ENCODE results near the gene ABHD17A.

ABHD17A gene

DNA sequence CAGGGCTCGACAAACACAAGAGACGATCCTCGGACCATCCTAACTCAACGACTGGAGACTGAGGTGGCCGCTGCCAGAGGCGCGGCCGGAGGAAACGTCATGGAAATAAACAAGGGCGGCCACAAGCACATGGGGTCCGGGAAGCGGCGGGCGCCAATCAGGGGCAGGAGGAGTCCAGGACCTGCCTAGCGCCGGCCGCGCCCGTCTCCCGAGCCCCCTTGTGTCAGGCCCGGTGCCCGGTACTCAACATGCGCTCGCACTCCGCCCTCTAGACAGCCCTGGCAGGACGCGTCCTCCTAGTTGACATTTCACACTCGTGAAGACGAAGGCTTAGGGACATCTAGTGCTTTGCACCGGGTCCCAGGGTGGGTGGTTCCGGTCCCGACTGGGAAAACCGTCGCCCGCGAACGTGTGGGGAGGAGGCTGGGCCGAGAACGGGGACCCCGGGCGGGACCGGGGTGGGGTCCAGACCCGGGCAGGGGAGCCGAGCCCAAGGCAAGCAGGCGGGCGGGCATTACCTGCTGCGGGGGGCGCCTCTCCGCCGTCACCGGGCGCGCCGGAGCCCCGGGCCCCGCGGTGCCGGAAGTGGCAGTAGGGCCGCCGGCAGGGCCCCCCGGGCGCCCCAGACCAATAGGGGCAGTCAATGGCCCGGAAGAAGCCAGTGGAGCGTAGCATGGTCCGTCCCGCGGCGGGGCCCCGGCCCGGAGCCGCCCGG lies 37.5 kb downstream of the ABHD17A start:
- peak overlapping the region; percentile 98 for H3K27ac Mint-ChIP-seq
- peak; percentile 63 for DNase-seq
- no peaks in the 10 kb centered on the region for H3K36me3 Mint-ChIP-seq (ENCODE audit: low read depth)
- TF ChIP-seq, protein P1, sequence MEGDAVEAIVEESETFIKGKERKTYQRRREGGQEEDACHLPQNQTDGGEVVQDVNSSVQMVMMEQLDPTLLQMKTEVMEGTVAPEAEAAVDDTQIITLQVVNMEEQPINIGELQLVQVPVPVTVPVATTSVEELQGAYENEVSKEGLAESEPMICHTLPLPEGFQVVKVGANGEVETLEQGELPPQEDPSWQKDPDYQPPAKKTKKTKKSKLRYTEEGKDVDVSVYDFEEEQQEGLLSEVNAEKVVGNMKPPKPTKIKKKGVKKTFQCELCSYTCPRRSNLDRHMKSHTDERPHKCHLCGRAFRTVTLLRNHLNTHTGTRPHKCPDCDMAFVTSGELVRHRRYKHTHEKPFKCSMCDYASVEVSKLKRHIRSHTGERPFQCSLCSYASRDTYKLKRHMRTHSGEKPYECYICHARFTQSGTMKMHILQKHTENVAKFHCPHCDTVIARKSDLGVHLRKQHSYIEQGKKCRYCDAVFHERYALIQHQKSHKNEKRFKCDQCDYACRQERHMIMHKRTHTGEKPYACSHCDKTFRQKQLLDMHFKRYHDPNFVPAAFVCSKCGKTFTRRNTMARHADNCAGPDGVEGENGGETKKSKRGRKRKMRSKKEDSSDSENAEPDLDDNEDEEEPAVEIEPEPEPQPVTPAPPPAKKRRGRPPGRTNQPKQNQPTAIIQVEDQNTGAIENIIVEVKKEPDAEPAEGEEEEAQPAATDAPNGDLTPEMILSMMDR (IDR thresholded peaks at IDR 0.05), result no peak
- peaks cover 40% of the 10 kb centered on the region for H3K4me1 Mint-ChIP-seq
- H3K27me3 Mint-ChIP-seq (ENCODE audit: low read depth, poor library complexity), result peaks cover 3% of the 10 kb centered on the region
- H3K4me3 Mint-ChIP-seq, result peak overlapping the region; percentile 95
- no peaks in the 10 kb centered on the region for H3K9me3 Mint-ChIP-seq

DNA sequence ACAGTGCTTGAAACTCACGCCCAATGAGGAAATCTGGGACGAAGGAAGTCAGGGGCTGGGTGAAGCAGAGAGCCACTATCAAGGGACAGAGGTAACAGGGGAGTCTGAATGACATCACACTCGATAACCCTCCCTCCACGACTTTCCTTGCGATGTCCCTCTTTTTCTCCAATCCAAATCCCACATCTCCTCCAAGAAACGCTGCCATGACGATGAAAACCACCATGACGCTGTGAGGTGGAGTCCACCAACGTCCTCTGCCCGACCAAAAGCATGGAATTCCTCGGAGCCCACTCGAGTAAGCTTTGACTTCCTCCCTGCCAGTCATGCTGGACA lies 38.0 kb downstream of the ABHD17A start:
- peaks cover 46% of the 10 kb centered on the region for H3K4me1 Mint-ChIP-seq
- H3K9me3 Mint-ChIP-seq, result no peaks in the 10 kb centered on the region
- H3K27ac Mint-ChIP-seq, result peak overlapping the region; percentile 98
- H3K4me3 Mint-ChIP-seq, result peak overlapping the region; percentile 95
- no peaks in the 10 kb centered on the region for H3K36me3 Mint-ChIP-seq (ENCODE audit: low read depth)
- no peak for DNase-seq
- H3K27me3 Mint-ChIP-seq (ENCODE audit: low read depth, poor library complexity), result peaks cover 3% of the 10 kb centered on the region
- TF ChIP-seq, protein P1 (IDR thresholded peaks at IDR 0.05), result no peak

DNA sequence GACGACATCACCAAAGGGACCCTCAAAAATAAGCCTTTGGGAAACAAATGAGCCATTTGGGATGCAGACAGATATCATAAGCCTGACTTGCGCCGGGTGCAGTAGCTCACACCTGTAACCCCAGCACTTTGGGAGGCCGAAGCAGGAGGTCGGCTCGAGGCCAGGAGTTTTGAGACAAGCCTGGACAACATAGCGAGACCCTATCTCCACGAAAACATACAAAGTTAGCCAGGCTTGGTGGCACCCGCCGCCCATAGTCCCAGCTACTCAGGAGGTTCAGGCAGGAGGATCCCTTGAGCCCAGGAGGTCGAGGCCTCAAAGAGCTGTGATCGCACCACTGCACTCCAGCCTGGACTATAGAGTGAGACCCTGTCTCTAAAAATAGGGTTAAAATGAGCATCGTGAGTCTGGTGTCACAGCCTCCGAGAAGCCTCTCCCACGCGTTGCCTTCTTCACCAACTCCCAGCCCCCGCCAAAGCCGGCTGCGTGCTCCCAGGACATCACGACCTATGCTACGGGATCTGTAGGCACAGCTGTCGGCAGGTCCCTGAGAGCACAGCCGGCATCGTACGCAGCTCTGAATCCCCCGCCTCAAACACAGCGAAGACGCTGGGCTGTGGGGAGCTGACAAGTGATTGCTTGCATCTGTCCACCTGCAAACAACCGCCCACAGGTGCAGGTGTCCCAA lies 38.6 kb downstream of the ABHD17A start:
- TF ChIP-seq, protein P1 (IDR thresholded peaks at IDR 0.05), result no peak
- Mint-ChIP-seq H3K36me3 (ENCODE audit: low read depth) (no peaks in the 10 kb centered on the region), H3K27ac (peak overlapping the region; percentile 98), H3K9me3 (no peaks in the 10 kb centered on the region), H3K4me1 (peaks cover 52% of the 10 kb centered on the region), H3K4me3 (peak overlapping the region; percentile 95), H3K27me3 (ENCODE audit: low read depth, poor library complexity) (peaks cover 3% of the 10 kb centered on the region)
- DNase-seq, result no peak

DNA sequence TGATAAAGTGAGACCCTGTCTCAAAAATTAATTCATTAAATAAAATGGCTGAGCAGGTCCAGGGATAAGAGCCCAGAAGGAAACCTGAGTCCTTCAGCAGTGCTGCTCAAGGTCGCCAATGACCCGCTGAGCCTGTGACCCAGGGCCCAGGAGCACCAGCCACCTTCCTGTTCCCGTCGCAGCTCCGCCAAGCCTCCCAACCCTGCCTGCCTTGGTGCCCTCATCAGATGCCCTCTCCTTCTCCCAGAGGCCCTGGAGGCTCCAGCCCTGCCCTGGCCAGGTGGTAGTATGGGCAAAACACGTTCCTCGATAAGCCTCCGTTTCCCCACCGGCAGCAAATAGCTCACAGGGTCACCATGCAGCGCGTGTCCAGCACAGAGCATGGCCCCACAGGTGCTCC lies 39.7 kb downstream of the ABHD17A start:
- Mint-ChIP-seq H3K9me3 (no peaks in the 10 kb centered on the region), H3K36me3 (ENCODE audit: low read depth) (no peaks in the 10 kb centered on the region), H3K4me1 (peaks cover 55% of the 10 kb centered on the region), H3K4me3 (no peak overlapping the region), H3K27me3 (ENCODE audit: low read depth, poor library complexity) (peaks cover 3% of the 10 kb centered on the region), H3K27ac (peak overlapping the region; percentile 90)
- TF ChIP-seq, protein P1 (IDR thresholded peaks at IDR 0.05), result no peak
- no peak for DNase-seq

DNA sequence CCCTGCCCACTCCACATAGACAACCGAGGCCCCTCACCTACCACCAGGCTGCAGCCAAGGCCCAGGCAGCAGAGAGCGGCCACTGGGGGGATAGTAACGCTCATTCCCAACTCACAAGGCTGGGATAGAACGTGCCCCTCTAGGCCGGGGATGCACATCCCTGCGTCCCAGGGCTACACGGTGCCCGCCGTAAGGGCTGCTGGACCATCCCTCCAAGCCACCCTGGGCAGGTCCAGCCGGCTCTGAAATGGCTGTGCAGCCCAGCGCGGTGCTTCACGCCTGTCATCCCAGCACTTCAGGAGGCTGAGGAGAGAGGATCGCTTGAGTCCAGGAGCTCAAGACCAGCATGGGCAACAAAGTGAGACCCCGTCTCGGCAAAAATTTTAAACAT lies 40.2 kb downstream of the ABHD17A start:
- Mint-ChIP-seq H3K36me3 (ENCODE audit: low read depth) (no peaks in the 10 kb centered on the region), H3K4me3 (no peak overlapping the region), H3K4me1 (peaks cover 58% of the 10 kb centered on the region), H3K27me3 (ENCODE audit: low read depth, poor library complexity) (peaks cover 3% of the 10 kb centered on the region), H3K27ac (no peak overlapping the region), H3K9me3 (no peaks in the 10 kb centered on the region)
- DNase-seq, result no peak
- TF ChIP-seq, protein P1 (IDR thresholded peaks at IDR 0.05), result no peak
